Endometrial microvascular endothelial cells (primary cell): Measurements from ENCODE around the gene NOC2L. TPM values are rescaled to one million over a fixed set of nuclear protein-coding genes. Genes with fewer than 3 reads are reported as not detected.

ENCODE experiments used
- in situ Hi-C: cut with HindIII; loops from 2 replicates; pipeline ENCODE4 v1.10.0; 2017; ENCODE audit warnings: low sequenced_read_pairs, low pct_unique_long_range_greater_than_20kb; ENCODE audit errors: inconsistent ontology term
- total RNA-seq: library from RNA; depleted of rRNA; stranded (reverse); fragments of >200 nt; gene quantifications from one replicate; pipeline ENCODE4 v1.2.3, GENCODE V29; 2015; ENCODE audit errors: inconsistent ontology term

The NOC2L gene
- total RNA-seq, 1 donor from 2014 or later = 98.2 TPM

DNA sequence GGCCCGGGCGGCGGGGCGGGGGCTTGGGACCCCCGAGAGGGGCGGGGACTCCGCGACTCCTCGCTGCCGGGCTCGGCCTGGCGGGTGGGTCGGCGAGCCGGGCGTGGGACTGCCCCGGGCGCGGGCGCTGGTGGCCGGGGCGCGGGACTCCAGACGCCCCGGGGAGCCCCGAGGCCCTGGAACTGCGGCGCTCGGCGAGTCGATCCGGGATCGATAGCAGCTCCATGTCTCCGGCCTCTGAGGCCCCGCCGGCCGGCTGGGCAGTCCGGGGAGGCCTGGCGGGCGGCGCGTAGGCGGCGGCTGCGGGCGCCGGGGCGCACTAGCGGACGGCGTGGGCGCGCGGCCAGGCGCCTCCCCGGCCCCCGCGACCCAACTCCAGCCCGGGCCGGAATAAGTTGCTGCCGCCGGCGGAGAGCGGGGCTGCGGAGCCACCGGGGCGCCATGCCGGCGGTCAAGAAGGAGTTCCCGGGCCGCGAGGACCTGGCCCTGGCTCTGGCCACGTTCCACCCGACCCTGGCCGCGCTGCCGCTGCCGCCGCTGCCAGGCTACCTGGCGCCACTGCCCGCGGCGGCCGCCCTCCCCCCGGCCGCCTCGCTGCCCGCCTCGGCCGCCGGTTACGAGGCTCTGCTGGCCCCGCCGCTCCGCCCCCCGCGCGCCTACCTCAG is 34.9 kb downstream of the NOC2L start:
- in situ Hi-C loops = no loop called here

GRCh38 chr1:923131-923990 is 35.7 kb downstream of the NOC2L start, which contains the start of gene SAMD11:
TSS of gene SAMD11 (plus strand) at chr1:923923. CDS start at chr1:924432, 509 bp downstream.
- in situ Hi-C loops = no loop called here

- in situ Hi-C loops = no loop called here
Observed at GRCh38 chr1:921011-921837, 37.8 kb downstream of the NOC2L start.

- in situ Hi-C loops = no loop called here
Observed at GRCh38 chr1:920521-920920, 38.5 kb downstream of the NOC2L start.

GRCh38 chr1:920010-920409 is 39.0 kb downstream of the NOC2L start:
- in situ Hi-C loops = no loop called here

DNA sequence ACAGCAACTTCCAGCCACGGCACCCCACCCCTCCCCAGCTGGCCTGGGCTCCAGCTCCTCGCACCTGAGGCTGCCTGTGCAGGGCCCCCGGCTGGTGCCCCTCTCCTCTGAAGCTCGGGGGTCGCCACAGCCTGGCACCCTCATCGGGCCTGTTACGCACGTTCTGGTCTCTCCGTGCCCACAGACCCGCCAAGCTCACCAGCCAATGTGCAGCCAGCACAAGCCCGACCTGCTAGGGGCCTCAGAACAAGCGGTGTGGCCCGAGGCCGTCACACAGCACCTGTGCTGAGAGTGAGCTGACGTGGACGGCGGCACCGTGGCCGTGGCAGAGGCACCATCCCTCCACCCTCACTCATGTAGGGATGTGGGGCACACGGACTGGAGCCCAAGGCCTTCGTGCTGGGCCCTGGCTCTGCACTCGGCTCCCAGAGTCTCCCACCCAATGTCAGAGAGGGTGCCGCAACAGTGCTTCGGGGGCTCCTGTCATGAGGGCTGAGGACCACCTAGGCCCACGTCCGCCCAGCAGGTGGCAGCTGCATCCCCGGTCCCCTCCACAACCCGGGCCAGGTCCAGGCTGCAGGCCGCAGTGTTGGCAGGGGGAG is 39.7 kb downstream of the NOC2L start:
- in situ Hi-C loops = no loop called here

DNA sequence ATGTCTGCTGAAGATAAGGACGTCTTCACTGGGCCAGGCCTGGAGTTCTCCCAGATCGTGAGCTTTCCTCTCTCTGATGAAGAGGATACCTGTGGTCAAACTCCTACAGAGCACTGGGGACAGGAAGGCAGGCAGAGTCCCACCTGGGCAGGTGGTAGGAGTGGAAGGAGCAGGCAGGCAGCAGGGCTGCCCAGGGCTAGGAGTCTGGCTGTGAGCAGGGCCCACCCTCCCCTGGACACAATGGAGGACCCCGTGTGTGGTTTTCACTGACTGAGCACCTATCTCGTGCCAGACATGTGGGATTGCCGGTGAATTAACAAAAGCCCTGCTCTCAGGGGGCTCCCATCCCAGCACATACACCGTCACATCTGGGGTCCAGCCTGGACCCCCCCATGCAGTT is 40.2 kb downstream of the NOC2L start:
- in situ Hi-C loops = no loop called here

DNA sequence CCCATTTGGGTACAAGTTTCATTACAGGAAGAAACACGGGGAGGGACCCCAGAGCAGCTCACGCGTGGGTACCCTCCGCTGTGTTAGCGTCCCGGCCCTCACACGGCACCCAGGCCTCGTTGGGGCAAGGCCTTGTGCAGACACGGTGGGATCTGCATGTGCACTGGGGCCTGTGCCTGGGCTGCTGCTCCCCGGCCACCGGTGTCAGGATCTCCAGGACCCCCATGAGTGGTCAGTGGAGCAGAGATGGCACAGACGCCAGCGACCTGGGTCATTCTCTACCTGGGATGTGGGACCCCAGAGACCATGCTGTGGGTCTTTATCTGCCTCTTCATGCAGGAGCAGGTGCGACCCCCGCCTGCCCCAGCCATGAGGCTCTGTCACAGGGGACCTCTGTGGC is 40.7 kb downstream of the NOC2L start:
- in situ Hi-C loops = no loop called here

GRCh38 chr1:917466-918091 is 41.5 kb downstream of the NOC2L start:
- in situ Hi-C loops = no loop called here

DNA sequence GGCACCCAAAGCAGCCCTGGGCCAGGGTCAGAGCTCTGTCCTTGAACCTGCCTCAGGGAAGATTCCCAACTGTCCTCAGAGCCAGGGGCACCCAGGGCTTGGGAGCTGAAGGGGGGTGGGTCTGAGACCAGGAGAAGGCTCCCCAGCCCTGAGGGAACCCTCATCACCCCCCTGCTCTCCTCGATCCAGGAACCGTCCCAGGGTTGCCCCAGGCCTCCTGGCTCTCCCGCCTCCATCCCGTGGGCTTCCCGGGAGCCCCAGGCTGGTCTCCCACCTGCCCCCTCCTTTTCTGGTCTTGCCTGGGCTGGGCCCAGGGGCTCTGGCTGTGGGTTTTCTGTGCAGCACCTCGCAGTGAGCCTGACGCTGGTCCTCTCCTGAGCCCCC is 42.0 kb downstream of the NOC2L start:
- in situ Hi-C loops = no loop called here

DNA sequence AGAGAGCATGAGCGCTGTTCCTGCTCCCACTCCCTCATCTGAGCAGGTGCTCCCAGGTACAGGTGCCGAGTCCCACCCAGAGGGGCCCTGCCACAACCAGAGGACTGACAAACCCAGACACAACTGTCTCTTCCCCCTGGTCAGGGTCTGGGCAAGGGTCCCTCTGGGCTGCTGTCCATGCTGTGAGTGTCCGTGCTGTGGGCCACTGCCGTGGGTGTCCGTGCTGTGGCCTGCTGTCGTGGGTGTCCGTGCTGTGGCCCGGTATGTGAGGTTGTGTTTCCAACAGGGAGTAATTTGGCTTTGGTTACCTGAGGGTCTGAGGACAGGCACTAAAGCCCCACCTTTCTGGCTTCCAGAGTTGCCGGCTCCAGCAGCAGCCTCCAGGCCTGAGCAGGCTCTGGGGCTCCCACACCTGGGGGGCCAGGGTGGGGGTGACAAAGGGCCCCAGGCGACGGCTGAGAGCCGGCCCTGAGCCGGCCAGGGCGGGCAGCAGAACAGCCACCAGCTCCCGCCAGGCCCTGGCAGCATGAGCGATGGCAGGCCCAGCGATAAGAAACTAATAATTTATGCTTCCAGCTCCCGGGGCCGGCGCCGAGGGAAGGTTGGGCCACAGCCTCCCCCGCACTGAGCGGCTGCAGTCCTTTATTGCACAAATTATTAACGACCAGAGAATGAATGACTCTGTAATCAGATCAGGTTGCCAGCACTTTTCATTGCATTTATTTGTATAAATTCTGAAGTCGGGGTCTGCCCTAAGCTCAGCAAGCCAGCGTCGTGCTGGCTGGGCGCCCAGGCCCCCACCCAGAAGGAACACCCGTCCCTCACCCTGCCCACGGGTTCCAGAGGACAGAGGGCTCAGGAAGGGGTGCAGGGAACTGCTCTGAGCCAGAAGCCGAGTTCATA is 42.6 kb downstream of the NOC2L start:
- in situ Hi-C loops = no loop called here

DNA sequence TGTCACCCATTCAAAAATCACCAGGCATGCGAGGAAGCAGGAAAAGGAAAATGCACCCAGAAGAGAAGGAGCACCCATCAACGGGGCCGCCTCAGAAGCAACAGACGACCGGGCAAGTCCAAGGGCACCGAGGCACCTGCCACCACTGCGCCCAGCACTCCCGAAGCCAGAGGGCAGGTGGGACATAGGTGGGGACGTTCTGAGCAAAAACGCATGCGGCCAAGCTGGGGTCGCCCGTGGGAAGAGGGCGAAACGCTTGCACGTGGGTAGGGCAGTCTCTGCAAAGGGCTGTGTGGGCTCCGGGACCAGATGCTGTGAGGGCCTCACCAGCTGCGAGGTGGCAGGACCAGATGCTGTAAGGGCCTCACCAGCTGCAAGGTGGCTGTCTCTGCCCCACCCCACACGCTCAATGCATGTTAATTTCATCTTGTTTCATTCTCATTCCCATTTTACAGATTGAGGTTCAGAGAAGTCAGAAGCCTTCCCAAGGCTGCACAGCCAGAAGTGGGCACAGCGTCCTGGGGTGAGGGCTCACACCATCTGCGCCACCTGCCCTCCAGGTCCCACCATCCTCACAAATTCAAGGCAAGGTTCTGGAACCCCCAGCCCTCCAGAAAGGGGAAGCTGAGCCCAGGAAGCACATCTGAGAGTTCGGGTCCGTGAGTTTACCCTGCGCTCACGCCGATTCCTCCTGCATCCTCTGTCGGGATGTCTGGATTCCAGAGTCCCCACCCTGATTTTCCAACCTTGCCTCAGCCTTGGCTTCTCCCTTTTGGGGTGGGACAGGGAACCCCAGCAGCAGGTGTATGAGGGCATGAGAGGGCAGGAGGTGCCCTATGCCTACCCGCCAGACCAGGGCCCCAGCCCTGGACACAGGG is 43.5 kb downstream of the NOC2L start:
- in situ Hi-C loops = no loop called here

DNA sequence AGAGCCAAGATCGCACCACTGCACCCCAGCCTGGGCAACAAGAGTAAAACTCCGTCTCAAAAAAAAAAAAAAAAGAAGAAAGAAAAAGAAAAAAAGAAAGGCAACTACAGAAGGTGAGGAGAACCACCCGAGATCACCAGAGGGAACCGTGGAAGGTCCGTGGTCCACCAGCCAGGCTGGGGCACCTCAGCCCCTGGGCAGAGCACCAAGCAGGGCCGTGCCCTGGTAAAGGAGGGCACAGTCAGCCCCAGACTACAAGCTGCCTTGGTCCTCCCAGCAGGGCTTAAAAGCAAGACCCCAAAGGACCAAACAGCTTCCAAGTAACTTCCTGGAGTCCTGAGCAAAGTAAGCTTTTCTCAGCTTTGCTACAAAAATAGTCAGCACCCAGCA is 44.2 kb downstream of the NOC2L start:
- in situ Hi-C loops = no loop called here

DNA sequence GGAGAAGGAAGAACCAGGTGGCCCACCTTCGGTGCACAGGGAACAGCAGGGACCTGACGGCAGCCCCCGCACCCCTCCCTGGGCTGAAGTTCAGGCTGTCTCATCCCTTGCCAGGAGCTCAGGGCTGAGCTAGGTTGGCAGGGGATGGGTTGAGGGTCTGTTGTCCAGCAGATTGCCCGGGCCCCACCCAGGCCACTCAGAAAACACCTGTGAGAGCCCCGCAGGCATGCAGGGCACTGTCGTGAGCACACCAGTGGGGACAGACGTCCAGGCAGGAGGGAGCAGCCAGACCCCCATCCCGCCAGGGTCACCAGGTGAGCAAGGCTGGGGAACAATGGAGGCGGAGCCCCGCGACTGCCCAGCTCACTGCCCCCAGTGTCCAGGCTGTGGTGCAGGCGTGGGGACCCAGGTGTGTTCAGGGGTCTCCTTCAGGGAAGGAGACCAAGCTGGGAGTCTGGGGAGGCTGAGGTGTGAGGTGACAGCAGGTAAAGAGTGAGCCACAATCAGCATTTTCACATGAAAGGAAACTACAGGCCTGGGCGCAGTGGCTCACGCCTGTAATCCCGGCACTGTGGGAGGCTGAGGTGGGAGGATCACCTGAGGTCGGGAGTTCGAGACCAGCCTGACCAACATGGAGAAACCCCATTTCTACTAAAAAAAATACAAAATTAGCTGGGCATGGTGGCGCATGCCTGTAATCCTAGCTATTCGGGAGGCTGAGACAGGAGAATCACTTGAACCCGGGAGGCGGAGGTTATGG is 44.7 kb downstream of the NOC2L start:
- in situ Hi-C loops = no loop called here

GRCh38 chr1:913491-914130 is 45.4 kb downstream of the NOC2L start:
- in situ Hi-C loops = no loop called here
